Suprapubic skin (tissue), 4 donors: ENCODE data around the gene PLAC8. TPM values are rescaled to one million over a fixed set of nuclear protein-coding genes. Genes with fewer than 3 reads are reported as not detected.
"Not testable (repeated sequence)": the region's sequence is repeated elsewhere in the genome, so short reads cannot be mapped to it uniquely, and the experiment has no call there.

ENCODE experiments used
- DNase-seq, 2 donors: peaks; one replicate each; pipeline ENCODE4 v3.0.0-alpha.2; 2019; ENCODE audit warnings: low spot score in 2 of 2
- H3K27ac ChIP-seq: fragments of 200-600 bp; sonication (generic); one replicate; pipeline ENCODE4 v1.5.1; 2019
- H3K27me3 ChIP-seq: fragments of 200-600 bp; sonication (generic); one replicate; pipeline ENCODE4 v1.5.1; 2019
- H3K36me3 ChIP-seq: fragments of 200-600 bp; sonication (generic); one replicate; pipeline ENCODE4 v1.5.1; 2019
- H3K4me1 ChIP-seq: fragments of 200-600 bp; sonication (generic); one replicate; pipeline ENCODE4 v1.5.1; 2019
- H3K4me3 ChIP-seq: fragments of 200-600 bp; sonication (generic); one replicate; pipeline ENCODE4 v1.5.1; 2019; ENCODE audit warnings: mild to moderate bottlenecking
- H3K9me3 ChIP-seq: fragments of 200-600 bp; sonication (generic); one replicate; pipeline ENCODE4 v1.5.1; 2019
- EP300 ChIP-seq: sonication (generic); formaldehyde crosslinking; IDR thresholded peaks from one replicate; pipeline ENCODE4 v1.6.1; 2017; ENCODE audit warnings: antibody characterized with exemption
- POLR2A ChIP-seq, 2 donors: fragments of 450-650 bp; IDR thresholded peaks; one replicate each; pipeline ENCODE4 v1.6.1; 2017; ENCODE audit warnings: antibody characterized with exemption in 2 of 2, mild to moderate bottlenecking in 2 of 2, moderate library complexity in 2 of 2
- POLR2AphosphoS5 ChIP-seq, 3 donors: sonication (generic); formaldehyde crosslinking; IDR thresholded peaks; one replicate each; pipeline ENCODE4 v1.6.1; 2017; ENCODE audit warnings: antibody characterized with exemption in 3 of 3
- WGBS: methylation state at CpG from one replicate; pipeline ENCODE4 v1.1.5; 2018; 5-methylcytosine and 5-hydroxymethylcytosine counted together
- total RNA-seq, 4 donors: library from RNA; depleted of rRNA; stranded (reverse); fragments of >200 nt; gene quantifications; one replicate each; pipeline ENCODE4 v1.1.0, GENCODE V29; 2016
- TF ChIP-seq, protein P1 (sequence below), 2 donors: fragments of 200-600 bp in 1 of 2; fragments of 450-650 bp in 1 of 2; sonication (generic) in 1 of 2; IDR thresholded peaks; one replicate each; pipeline ENCODE4 v1.5.1; 2016 to 2019; ENCODE audit warnings: antibody characterized with exemption in 2 of 2, mild to moderate bottlenecking in 1 of 2, moderate library complexity in 1 of 2

Gene PLAC8
- total RNA-seq, 4 donors from 2014 or later = 1.3 TPM; not detected in 2

DNA sequence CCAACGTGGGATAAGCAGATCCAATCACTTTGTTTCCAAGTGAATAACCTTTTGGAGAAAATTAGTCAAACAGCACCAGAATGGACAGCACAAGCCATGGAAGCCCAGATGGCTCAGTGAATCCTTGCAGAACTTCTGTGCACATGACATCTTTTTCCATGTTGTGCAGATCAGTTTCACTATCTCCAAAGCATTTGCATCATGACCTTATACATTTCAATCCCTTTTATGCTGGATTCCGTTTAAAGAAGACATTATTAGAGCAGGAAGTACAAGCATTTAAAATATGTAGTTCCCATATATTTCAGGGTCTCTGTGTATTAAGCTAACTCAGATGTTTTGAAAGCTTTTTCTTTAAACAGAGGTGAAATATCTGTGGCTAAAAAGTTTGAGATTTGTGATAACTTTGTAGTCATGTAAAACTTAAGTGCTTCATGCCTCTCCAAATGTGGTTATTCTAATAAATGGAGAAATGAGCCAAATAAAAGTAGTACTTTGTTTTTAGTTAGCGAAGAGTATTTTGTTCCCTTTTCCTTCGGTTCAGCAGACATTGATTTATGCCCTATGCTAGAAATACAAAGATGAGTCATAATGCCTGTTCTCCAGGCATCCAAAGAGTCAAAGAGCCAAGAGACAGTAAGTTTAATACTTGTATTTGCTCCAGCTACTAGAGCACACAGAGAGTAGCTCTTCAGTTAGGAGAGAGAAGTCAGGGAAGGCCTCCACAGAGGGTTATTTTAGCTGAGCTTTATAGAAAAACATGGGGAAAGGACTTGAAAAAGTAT, 39.0 kb downstream of the PLAC8 start:
- 32% methylated on average over 4 of the region's 4 CpGs for WGBS
- H3K27ac ChIP-seq = no peak overlapping the region
- DNase-seq = no peak
- H3K9me3 ChIP-seq = no peaks in the 10 kb centered on the region
- no peak overlapping the region for H3K4me3 ChIP-seq
- H3K4me1 ChIP-seq = peaks cover 6% of the 10 kb centered on the region
- peaks cover 32% of the 10 kb centered on the region for H3K36me3 ChIP-seq
- H3K27me3 ChIP-seq = no peaks in the 10 kb centered on the region
- TF ChIP-seq EP300 (no peak), POLR2AphosphoS5 (IDR thresholded peaks at IDR 0.05) (no peak), POLR2A (IDR thresholded peaks at IDR 0.05) (no peak)
- TF ChIP-seq, protein P1, sequence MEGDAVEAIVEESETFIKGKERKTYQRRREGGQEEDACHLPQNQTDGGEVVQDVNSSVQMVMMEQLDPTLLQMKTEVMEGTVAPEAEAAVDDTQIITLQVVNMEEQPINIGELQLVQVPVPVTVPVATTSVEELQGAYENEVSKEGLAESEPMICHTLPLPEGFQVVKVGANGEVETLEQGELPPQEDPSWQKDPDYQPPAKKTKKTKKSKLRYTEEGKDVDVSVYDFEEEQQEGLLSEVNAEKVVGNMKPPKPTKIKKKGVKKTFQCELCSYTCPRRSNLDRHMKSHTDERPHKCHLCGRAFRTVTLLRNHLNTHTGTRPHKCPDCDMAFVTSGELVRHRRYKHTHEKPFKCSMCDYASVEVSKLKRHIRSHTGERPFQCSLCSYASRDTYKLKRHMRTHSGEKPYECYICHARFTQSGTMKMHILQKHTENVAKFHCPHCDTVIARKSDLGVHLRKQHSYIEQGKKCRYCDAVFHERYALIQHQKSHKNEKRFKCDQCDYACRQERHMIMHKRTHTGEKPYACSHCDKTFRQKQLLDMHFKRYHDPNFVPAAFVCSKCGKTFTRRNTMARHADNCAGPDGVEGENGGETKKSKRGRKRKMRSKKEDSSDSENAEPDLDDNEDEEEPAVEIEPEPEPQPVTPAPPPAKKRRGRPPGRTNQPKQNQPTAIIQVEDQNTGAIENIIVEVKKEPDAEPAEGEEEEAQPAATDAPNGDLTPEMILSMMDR (IDR thresholded peaks at IDR 0.05) = no peak

DNA sequence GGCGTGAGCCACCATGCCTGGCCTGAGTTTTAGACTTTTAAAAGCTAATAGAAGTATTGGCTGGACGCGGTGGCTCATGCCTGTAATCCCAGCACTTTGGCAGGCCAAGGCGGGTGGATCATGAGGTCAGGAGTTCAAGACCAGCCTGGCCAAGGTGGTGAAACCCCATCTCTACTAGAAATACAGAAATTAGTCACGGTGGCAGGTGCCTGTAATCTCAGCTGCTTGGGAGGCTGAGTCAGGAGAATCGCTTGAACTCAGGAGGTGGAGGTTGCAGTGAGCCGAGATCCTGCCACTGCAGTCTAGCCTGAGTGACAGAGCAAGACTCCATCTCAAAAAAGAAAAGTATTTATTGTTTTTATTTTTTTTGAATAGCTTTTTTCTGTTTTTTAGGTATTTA, 39.7 kb downstream of the PLAC8 start:
- DNase-seq, H3K4me1 ChIP-seq, H3K9me3 ChIP-seq, H3K27me3 ChIP-seq, H3K4me3 ChIP-seq, H3K27ac ChIP-seq: not testable (repeated sequence)
- WGBS = 91% methylated on average over 7 of the region's 7 CpGs
- peaks cover 39% of the 10 kb centered on the region for H3K36me3 ChIP-seq

DNA sequence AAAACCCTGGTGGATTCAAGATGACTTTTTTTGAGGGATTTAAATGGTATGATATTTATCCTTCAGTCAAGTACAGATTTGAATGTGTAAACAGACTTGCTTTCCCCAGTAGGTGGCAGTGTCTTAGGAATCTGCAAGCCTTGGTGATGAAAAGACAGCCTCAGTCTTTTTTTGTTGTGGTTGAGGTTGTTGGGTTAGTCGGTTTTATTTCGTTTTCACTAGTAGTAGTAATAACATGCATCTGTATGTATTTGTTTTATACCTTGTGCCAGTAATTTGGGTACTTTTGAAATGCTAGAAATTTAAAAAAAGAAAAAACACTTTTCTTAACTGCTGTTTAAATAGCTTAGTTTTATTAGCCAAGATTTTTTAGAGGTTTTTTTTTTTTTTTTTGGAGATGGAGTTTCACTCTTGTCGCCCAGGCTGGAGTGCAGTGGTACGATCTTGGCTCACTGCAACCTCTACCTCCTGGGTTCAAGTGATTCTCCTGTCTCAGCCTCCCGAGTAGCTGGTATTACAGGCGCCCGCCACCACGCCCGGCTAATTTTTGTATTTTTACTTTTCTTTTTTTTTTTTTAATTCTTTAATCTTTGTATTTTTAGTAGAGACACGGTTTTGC, 40.3 kb downstream of the PLAC8 start:
- no peaks in the 10 kb centered on the region for H3K9me3 ChIP-seq
- no peak for DNase-seq
- no peaks in the 10 kb centered on the region for H3K27me3 ChIP-seq
- no peak overlapping the region for H3K4me3 ChIP-seq
- peaks cover 45% of the 10 kb centered on the region for H3K36me3 ChIP-seq
- H3K4me1 ChIP-seq = peaks cover 6% of the 10 kb centered on the region
- no peak overlapping the region for H3K27ac ChIP-seq
- 70% methylated on average over 10 of the region's 10 CpGs for WGBS
- TF ChIP-seq POLR2AphosphoS5 (IDR thresholded peaks at IDR 0.05) (no peak), EP300 (no peak), POLR2A (IDR thresholded peaks at IDR 0.05) (no peak)
- TF ChIP-seq, protein P1 (IDR thresholded peaks at IDR 0.05) = peak; percentile 23 to 51

DNA sequence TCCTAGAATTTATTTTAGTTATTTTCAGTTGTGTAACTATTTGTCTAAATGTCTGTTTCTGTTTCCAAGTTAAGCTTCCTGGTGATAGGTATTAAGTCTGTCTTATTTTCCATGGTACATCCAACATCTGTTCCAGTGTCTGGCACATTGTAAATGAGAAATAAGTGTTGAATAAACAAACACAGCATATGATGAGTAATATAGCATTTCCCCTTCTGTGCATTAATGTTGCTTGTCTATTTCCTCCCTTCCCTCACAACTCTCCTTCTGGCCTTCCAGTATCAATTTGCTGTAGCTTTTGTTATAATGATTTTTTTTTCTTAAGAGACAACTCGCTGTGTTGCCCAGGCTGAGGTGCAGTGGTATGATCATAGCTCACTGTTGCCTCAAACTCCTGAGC, 43.4 kb downstream of the PLAC8 start:
- DNase-seq = no peak
- 100% methylated on average over 1 of the region's 1 CpG for WGBS
- H3K36me3 ChIP-seq = peaks cover 67% of the 10 kb centered on the region
- no peak overlapping the region for H3K27ac ChIP-seq
- H3K4me3 ChIP-seq = no peak overlapping the region
- H3K4me1 ChIP-seq = peaks cover 6% of the 10 kb centered on the region
- no peak for TF ChIP-seq POLR2A (IDR thresholded peaks at IDR 0.05)
- TF ChIP-seq, protein P1 (IDR thresholded peaks at IDR 0.05) = no peak
- TF ChIP-seq POLR2AphosphoS5 (IDR thresholded peaks at IDR 0.05) = no peak
- no peak for TF ChIP-seq EP300
- no peaks in the 10 kb centered on the region for H3K9me3 ChIP-seq
- no peaks in the 10 kb centered on the region for H3K27me3 ChIP-seq

DNA sequence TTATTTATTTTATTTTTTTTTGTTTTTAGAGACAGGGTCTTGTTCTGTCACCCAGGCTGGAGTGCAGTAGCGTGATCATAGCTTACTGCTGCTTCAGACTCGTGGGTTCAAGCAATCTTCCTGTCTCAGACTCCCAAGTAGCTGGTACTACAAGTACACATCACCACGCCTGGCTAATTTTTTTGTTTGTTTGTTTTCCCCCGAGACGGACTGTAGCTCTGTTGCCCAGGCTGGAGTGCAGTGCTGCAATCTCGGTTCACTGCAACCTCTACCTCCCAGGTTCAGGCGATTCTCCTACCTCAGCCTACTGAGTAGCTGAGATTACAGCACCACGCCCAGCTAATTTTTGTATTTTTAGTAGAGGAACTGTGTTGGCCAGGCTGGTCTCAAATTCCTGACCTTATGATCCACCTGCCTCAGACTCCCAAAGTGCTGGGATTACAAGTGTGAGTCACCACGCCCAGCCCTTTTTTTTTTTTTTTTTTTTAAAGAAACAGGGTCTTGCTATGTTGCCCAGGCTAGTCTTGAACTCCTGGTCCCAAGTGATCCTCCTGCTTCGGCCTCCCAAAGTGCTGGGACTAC, 47.4 kb downstream of the PLAC8 start:
- H3K4me1 ChIP-seq = no peaks in the 10 kb centered on the region
- DNase-seq = no peak
- H3K4me3 ChIP-seq = no peak overlapping the region
- TF ChIP-seq POLR2AphosphoS5 (IDR thresholded peaks at IDR 0.05) (no peak), EP300 (no peak), POLR2A (IDR thresholded peaks at IDR 0.05) (no peak)
- TF ChIP-seq, protein P1 (IDR thresholded peaks at IDR 0.05) = no peak
- H3K36me3 ChIP-seq = peaks cover 80% of the 10 kb centered on the region
- H3K27ac ChIP-seq = no peak overlapping the region
- H3K27me3 ChIP-seq = no peaks in the 10 kb centered on the region
- WGBS = 93% methylated on average over 10 of the region's 10 CpGs
- H3K9me3 ChIP-seq = no peaks in the 10 kb centered on the region
